ENCODE measurements around the gene FRAS1. TPM values are rescaled to one million over a fixed set of nuclear protein-coding genes. Genes with fewer than 3 reads are reported as not detected.

Gene FRAS1
- total and polyA plus RNA-seq, 2 donors (not counting 3 experiments of a cell fraction or from before 2014, with no cell fraction given), result 1.4 to 3.6 TPM

- dilution Hi-C loops (cut with MboI; ENCODE audit: extremely low pct_ligation_motif_present, low sequenced_read_pairs) (no loop called here), intact Hi-C loops (cut with micrococcal nuclease) (no loop called here)
- no peak for DNase-seq (ENCODE audit: low read depth, low spot score)
- CTCF ChIA-PET, result interaction anchor here (0.9 to 1.2 kb wide), 2 partner anchors 9 to 15 kb away, joined by 3 read pairs; no protein-coding TSS in a partner anchor
- Histone ChIP-seq H3K4me1 (ENCODE audit: control insufficient read depth, extremely low read depth, insufficient read depth, low read length) (no peaks in the 10 kb centered on the region), H3K27ac (ENCODE audit: insufficient read depth, low read depth, low read length) (no peak overlapping the region), H3K9me1 (replicated peaks; ENCODE audit: control insufficient read depth, extremely low read depth, insufficient read depth, low read length) (no peaks in the 10 kb centered on the region), H3K4me3 (replicated peaks in 1 of 3; ENCODE audit: insufficient read depth in 1 of 3, low read depth in 1 of 3, low read length in 3 of 3) (no peak overlapping the region), H3K36me3 (ENCODE audit: control insufficient read depth in 2 of 2, extremely low read depth in 1 of 2, insufficient read depth in 2 of 2, low read length in 2 of 2) (no peaks in the 10 kb centered on the region), H3K9me3 (replicated peaks; ENCODE audit: control insufficient read depth, insufficient read depth, low read length) (no peaks in the 10 kb centered on the region), H3K27me3 (ENCODE audit: control insufficient read depth in 2 of 2, insufficient read depth in 2 of 2, low read length in 2 of 2) (no peaks in the 10 kb centered on the region), H3K4me2 (ENCODE audit: insufficient read depth, low read length) (no peak overlapping the region), H3K9ac (replicated peaks; ENCODE audit: extremely low read depth, insufficient read depth, low read length) (no peak overlapping the region), H4K20me1 (replicated peaks; ENCODE audit: control insufficient read depth, extremely low read depth, insufficient read depth, low read length) (no peaks in the 10 kb centered on the region), H2AFZ (ENCODE audit: low read depth, low read length) (no peak overlapping the region), H3K79me2 (ENCODE audit: control insufficient read depth, insufficient read depth, low read length) (no peaks in the 10 kb centered on the region)
- POLR2A ChIA-PET, result no interaction called here
- FAIRE-seq, result no peak
- no TSS peak for BruUV-seq (replicated peaks)
- TF ChIP-seq MYC (IDR thresholded peaks at IDR 0.05; ENCODE audit: low read depth, low read length) (no peak), EZH2 (IDR thresholded peaks at IDR 0.05; ENCODE audit: borderline replicate concordance, low read depth, low read length, severe bottlenecking) (no peak), POLR2AphosphoS5 (IDR thresholded peaks at IDR 0.05; ENCODE audit: insufficient read depth, low read depth, low read length) (no peak), FOS (IDR thresholded peaks at IDR 0.05; ENCODE audit: borderline replicate concordance, insufficient read depth, low read length) (no peak), CTCF (IDR thresholded peaks at IDR 0.05; ENCODE audit: extremely low read depth in 1 of 2, insufficient read depth in 1 of 2, low read depth in 1 of 2, low read length in 2 of 2) (no peak)
These were observed 187.8 kb downstream of the FRAS1 start for GRCh38 chr4:78244705-78245485.

Data from endothelial cell of umbilical vein (primary cell).